Keratinocyte (primary cell): Measurements from ENCODE around the gene ZNF14.

Experiments used
- CTCF ChIP-seq, 3 experiments: IDR thresholded peaks in 1 of 3; conservative IDR thresholded peaks in 1 of 3; optimal IDR thresholded peaks in 1 of 3; 2 replicates in 2 of 3; 3 replicates in 1 of 3; pipeline versions ENCODE3 to v1.5.1; 2011; ENCODE audit warnings: low read length in 3 of 3, mild to moderate bottlenecking in 3 of 3, moderate library complexity in 2 of 3, control low read depth in 1 of 3, inconsistent platforms in 1 of 3; ENCODE audit not compliant: insufficient read depth in 2 of 3; ENCODE audit errors: extremely low read depth in 1 of 3
- EZH2 ChIP-seq: IDR thresholded peaks from one replicate; pipeline ENCODE4 v1.6.1; 2012; ENCODE audit warnings: inconsistent platforms, mild to moderate bottlenecking, low read length, moderate library complexity

GRCh38 chr19:19697589-19697988 lies 35.3 kb downstream of the ZNF14 start:
- TF ChIP-seq CTCF (optimal IDR thresholded peaks at IDR 0.05 in 1 of 3, IDR thresholded peaks at IDR 0.05 in 1 of 3, conservative IDR thresholded peaks at IDR 0.05 in 1 of 3; ENCODE audit: extremely low read depth in 1 of 3, insufficient read depth in 2 of 3, low read length in 3 of 3) (no peak), EZH2 (no peak)
